NCI-H446 treated with DMSO at 0.1 percent for 48 hours (cell line): ENCODE measurements around the gene TAS2R60.
"Not testable (repeated sequence)": the region's sequence is repeated elsewhere in the genome, so short reads cannot be mapped to it uniquely, and the experiment has no call there.

ENCODE experiments used
- DNase-seq: peaks from one replicate; lab custom pipeline; 2025; lab: John Stamatoyannopoulos, UW

The TAS2R60 gene

DNA sequence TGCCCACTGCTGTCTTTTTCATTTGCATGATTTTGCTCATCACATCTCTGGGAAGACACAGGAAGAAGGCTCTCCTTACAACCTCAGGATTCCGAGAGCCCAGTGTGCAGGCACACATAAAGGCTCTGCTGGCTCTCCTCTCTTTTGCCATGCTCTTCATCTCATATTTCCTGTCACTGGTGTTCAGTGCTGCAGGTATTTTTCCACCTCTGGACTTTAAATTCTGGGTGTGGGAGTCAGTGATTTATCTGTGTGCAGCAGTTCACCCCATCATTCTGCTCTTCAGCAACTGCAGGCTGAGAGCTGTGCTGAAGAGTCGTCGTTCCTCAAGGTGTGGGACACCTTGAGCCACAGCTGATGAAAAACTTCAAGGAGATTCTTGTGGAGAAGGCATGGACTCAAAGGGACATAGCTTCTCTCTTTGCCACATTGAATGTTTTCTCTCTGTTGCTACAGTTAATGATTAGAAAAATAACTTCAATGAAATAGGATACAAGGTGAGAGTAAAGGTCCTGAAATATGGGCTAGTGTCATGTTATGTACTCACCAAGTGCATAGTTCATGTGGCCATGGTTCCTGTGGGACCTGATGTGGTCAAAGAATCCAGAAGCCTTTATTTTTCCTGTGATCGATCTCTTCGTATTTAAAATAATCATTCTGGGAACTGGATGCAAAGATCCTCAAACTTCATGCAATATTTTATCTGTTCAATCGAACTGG, 970 bp downstream of the TAS2R60 start:
- DNase-seq: no peak

DNA sequence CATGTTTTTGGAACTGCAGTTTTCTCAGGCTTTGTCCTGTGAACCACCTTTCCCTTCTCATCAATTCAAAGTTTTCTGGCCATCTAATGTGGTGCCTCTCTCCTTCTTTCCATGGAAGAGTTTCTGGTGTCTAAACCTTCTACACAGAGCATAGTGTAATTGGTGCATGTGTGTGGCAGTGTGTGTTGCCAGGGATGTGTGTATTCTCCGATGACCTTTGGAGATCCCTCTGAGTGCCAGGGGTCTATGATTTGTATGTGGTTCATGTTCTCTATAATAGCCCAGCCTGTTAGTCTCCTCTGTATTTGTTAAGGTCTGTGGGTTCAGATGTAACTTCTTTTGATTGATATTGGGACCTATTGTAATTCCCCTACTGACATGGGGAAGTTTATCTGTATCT, 1.5 kb downstream of the TAS2R60 start:
- DNase-seq: no peak

DNA sequence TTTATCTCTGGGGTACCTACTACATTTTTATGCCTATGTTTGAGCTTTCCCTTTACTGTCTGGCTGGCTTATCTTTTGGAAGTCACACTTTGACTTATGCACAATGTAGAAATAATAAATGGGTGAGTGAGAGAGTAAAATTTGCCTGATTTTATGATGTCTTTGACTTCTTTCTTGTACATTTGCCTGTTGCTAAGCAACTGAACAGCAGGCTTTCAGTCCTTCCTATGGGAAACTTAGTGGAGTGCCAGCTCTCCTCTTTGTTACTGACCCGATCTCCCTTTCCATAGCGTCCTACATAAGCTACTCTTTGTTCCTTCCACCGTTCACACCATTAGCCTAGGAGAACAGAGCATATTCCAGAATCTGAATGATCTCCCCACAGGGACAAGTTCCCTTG, 4.2 kb downstream of the TAS2R60 start:
- no peak for DNase-seq

DNA sequence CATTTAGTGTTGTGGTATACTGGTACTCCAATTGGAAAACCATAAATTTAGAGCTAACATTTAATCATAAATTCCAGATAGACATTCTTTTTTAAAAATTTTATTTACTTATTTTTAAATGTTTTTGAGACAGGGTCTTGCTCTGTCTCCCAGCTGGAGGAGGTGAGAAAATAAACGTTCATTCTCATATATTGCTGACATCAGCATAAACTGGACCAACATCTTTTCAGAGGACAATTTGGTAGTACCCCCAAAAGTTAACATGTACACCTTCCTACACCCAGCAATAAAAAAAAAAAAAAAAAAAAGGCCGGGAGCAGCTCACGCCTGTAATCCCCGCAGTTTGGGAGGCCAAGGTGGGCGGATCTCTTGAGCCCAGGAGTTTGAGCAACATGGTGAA, 5.2 kb downstream of the TAS2R60 start:
- DNase-seq: no peak

DNA sequence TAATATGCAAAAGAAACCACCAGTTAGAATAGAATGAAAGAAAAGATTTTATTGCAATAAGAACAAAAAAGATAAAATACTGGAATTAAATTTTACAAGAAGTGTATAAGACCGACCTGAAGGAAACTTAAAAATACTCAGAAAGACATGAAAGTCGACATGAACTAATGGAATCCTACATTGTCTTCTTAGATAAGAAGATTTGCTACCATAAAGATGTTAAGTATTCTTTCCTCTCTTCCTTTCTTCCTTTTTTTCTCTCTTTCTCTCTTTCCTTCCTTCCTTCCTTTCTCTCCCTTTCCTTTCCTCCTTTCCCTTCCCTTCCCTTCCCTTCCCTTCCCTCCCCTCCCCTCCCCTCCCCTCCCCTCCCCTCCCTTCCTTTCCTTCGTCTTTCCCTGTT, 6.5 kb downstream of the TAS2R60 start:
- DNase-seq: no peak

DNA sequence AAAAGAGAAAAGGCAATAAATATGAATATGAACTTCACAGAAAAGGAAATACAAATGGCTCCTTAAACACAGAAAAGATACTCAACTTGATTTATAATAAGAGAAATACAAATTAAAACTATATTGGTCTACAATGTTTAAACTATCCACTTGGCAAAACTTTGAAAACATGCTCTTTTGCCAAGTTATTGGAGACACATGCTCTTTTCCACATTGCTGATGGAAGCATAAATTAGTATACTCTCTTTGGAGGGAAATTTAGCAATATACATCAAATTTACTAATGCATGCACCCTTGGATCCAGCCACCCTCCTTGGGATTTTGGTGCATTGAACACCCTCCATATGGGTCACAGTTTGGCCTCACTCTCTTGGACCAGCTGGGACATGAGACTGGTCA, 7.9 kb downstream of the TAS2R60 start:
- DNase-seq: no peak

DNA sequence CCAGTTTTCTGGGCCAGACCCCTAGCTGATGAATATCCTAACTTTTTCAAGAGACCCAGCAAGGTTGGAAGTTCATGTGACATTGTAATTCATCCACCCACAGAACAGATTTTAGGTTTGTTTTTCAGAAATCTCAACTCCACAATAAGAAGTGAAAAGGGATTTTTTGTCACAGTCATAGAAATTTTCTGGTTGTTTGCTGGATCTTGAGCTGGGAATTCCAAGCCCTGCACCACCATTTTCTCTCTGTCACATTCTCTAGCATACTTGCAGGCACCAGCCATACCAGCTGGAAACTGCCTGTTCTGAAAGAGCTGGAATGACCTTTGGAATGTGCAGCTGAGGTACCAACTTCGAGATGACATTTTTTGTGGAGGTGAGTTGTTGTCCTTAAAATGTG, 8.5 kb downstream of the TAS2R60 start:
- DNase-seq: no peak

DNA sequence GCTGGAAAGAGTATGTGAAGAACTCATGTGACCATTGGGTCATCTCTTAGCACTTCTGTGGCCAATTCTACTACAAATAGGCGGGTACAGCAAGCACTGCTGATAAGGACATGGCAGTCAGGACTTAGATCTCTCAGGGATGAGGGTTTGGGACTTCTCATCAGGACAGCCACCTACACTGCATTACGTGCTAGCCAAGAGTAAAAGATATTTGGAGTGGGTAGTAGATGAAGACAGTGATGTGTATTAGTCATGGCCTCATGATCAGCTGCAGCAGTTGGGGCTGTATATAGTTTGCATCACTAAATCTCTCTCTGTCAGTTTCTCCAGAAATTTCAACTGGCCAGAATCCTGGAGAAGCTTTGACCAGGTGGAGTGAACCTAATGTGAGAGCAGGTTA, 9.2 kb downstream of the TAS2R60 start:
- no peak for DNase-seq

DNA sequence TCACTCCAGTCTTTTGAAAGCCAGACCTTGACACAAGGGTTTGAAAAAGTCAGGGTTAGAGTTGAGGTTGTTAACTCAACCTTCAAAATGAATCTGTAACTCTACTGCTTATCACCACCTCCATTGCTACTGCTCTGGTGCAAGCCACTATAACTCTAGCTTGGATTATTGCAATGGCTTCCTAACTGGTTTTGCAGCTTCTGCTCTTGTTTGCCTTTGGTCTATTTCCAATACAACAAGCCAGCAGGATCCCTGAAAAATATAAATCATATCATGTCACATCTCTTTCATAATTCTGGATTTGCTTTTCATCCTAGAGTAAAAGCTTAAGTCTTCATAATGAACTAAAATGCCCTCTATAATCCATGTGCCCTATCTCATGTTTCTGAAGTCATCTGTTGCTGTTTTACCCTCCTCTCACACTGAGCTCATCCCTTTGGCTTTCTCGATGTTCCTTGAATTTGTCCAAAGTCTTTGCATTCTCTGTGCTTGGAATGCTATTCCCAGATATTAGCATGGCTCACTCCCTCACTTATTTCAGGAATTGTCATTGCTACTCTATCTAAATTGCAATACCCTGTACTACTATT, 10.9 kb downstream of the TAS2R60 start:
- no peak for DNase-seq

DNA sequence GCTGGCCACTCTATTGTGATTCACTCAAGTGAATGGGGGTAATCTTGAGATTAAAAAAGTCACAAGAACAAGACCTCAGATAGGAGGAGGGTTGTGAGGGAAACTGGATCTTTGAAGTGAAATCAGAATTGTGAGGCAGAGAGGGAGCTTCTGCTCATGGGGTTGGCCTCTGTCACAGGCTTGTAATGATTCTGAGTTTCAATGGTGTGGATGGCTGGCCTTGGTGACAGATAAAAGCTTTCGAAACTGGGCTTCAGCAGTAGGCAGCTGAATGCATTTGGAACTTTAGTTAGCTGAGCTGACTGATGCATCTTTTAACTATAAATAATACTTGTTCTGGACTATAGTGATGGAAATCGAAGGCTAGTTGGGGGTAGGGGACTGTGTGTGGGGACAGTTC, 12.2 kb downstream of the TAS2R60 start:
- DNase-seq: no peak

DNA sequence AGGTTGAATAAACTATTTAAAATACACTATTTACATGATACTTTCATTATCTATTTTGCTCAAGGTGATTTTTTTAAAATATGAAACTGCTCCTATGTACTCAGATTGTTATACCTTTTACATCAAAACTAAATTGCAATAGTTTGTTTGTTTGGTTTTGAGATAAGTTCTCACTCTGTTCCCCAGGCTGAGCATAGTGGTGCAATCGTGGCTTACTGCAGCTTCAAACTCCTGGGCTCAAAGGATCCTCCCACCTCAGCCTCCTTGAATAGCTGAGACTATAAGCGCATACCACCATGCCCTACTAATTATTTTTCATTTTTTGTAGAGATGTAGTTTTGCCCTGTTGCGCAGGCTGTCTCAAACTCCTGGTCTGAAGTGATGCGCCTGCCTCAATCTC, 12.7 kb downstream of the TAS2R60 start:
- DNase-seq: no peak

DNA sequence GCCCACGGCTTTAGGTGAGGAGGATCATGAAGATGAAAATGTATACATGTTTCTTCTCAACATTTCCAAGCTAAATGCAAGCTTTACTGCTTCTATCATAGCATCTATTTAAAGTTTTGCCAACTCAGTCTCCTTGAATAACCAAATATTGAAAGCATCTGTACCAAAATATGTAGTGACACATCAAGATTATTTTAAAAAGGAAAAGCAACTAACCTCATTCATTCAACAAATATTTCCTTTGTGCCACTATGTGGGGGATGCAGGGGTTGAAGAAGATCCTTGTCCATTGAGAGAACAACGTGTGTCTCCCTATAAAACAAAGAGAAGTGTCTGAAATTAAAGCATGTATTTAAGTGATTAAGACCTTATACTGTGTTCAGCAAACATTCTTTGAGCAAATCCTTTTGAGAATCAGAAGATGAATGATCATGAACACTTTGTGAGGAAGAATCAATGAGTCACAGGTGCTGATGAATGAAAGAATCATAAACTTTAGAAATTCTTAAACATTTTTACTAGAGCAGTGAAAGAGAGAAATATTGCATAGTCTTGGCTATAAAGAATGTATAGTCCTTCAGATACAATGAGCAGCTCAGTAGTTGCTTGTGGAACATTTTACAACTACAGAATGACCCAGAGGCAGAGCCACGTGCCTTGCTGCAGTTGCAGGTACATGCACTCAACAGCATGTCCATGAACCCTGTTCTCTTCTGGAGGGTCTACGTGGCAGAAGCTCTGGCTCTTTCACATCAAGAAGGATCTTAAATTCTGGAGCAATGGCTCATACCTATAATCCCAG, 13.9 kb downstream of the TAS2R60 start:
- DNase-seq: no peak

DNA sequence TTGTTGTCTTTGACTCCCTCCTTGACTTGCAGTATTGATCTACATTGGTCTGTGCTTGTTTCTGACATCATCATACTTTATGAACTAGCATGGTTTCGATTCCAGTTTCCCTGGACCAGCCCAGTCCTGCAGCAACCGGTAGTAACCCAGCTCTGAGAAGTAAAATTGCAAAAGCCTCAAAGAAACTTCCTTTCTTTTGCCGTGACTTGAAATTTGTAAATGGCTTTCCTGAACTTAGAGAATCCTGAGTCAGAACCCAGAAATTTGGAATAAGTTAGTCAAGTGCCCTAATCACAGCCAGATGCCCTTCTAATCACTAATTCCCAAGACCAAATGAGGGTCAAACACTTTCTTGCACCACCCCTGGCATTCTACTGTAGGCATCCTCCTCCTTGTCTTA, 15.0 kb downstream of the TAS2R60 start:
- no peak for DNase-seq

DNA sequence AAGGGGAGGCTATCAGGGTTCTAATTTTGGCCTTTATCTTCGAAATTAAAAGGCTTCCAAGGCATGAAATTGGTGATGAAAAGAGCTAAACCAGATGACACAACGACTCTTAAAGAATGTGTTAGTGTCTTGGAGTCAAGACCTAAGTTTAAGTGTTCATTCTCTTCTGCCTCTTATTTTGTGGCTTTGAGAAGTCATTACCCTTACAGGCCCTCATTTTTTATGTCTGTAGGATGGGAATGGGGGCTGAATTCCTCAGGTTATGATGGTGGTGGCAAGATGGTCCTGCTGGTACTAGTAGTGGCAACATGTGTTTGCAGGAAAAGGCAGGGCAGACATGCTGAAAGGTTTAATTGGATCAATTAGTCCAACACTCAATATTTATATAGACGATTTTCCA, 15.4 kb downstream of the TAS2R60 start:
- no peak for DNase-seq

DNA sequence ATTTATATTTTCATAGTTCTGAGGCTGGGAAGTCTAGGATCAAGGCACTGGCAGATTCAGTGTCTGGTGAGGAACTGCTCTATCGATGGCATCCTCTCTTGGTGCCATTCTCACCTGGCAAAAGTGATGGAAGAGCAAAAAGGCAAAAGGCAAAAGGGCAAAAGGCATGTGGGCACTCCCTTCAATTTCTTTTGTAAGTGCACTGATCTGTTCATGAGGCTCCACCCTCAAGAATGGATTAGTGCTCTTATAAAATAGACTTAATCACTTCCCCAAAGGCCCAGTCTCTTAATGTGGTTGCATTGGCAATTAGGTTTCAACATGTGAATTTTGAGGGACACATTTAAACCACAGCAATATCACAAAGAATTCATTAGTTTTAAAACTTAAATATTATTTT, 16.1 kb downstream of the TAS2R60 start:
- DNase-seq: no peak

DNA sequence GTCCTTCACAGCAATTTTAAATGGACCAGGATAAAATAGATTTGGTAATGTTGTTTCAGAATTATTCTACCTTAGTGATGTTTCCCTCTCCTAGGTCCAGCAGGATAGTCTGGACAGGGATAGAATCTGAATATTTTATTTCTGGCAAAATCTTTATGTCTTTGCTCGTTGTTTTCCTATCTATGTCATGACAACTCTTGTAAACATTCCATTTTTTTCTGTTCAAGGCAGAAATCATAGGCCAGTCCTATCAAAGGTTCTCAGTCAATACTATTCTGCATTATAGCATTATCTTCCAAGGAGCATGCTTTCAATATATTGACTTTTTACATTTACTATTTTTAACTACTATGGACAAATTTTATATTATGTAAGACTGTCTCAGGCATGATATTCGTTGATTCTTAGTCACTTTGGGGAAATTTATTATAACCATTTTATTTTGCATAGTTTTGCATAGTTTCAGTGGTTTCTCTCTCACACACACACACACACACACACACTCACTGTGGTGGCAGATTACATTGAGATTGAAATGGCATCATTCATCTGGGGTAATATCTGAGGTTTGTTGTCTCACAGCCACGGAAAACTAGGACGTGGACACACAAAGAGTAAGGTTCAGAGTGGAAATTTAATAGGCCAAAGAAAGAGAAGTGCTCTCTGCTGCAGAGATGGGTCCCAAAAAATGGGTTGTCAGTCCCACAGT, 17.2 kb downstream of the TAS2R60 start:
- DNase-seq: no peak

DNA sequence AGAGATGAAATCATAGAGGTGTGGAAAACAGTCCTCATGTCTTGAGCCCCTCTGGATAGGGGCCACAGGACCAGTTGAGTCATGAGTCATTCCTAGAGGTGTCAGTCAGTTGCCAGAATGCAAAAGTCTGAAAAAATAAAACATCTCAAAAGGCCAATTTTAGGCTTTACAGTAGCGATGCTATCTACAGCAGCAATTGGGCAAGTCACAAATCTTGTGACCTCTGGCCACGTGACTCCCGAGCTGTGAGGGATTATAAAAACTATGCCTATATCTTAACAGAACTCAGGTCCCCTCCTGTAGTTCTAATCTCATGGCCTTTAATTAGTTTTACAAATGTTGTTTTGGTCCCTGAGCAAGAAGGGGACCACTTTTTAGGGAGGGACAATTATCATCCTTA, 18.8 kb downstream of the TAS2R60 start:
- no peak for DNase-seq

DNA sequence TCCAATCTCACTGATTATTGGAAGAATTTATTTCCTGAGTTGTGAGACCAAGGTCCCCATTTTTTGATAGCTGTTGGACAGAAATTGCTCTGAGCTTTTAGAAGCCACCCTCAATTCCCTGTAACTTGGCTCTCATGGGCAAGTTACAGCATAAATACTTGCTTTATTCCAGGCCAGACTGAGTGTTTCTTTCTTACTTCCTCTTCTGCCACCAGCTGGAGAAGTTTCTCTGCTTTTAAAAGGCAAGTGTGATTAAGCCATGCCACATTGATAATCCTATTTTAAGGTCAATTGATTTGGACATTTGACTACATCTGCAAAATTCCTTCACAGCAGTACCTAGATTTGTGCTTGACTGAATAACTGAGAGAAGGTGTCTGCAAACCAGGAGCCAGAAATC, 20.3 kb downstream of the TAS2R60 start:
- no peak for DNase-seq

DNA sequence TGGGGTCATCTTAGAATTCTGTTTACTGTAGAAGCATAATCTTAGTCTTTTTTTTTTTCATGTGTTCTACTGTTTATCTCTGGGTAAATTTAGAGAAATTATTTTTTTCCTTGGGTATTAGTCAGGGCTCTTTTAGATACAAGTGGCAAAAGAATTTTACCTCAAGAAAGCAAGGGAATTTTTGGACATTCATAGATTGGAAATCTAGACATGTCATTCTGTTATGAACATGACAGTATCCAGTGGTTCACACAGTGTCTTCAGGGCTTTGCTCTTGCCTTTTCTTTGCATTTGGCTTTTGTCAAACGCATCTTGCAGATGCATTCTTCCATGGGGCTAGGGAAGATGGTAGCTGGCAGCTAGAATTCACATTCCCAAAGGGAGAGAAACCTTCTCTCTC, 20.7 kb downstream of the TAS2R60 start:
- no peak for DNase-seq

DNA sequence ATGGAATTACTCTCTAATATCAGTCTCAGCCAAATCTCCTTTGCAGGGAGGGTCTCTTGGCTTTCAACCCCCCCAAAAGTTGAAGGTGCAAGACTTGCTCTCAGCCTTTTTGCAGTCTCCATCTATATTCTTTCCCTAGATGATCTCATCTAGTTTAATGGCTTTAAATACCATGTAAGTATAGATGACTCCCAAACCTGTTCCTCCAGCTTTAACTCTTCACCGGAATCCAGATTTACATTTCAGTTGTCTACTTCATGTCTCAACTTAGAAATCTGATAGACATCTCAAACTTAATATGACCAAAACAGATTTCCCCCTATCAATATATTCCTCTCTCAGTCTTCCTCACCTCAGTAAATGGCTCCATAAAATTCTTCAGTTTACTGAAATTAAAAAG, 24.5 kb downstream of the TAS2R60 start:
- no peak for DNase-seq

DNA sequence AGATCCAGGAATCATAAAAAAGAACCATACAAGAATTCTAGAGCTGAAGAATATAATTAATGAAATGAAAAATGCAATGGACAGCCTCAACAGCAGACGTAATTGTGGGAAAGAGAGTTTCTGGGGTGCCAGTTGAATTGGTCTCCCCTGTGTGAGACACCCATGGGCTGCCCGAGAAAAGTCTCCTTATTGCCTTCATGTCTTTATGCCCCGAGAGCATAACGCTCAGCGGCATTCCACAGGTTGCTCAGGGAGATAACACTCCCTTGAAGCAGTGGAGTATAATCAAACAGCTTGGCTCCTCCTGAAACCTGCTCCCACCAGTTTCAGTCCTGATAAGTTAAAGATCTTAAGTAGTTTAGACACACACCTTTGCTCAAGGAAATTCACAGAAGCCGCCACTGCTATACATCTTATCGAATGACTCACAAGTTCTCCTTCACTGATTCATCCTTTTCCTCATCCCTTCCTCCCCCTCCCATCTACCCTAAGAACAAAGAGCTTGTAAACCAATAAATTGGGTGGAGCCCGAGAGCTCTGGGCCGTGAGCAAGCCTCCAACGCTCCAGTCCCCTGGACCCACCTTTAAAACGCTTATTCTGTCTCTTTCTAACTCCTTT, 28.9 kb downstream of the TAS2R60 start:
- not testable (repeated sequence) for DNase-seq

DNA sequence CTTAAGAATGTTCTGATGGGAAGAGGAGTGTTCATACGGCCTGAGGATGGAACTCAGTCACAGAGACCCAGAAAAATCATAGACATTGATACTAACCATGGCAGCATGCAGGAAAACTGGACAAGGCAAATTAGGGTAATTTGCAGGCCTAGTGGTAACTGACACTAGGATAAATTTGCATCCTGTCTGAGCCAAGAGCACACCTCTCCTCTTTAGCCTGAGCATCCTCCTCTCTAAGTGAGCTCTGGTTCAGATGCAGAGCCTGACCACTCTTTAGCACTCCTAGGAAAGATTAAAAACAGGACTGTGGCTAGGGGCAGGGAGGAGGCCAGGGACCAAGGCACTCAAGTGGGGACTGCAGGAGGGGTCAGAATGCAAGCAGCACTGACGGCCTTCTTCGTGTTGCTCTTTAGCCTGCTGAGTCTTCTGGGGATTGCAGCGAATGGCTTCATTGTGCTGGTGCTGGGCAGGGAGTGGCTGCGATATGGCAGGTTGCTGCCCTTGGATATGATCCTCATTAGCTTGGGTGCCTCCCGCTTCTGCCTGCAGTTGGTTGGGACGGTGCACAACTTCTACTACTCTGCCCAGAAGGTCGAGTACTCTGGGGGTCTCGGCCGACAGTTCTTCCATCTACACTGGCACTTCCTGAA, 34.4 kb downstream of the TAS2R60 start, which contains the start of gene TAS2R41:
Gene TAS2R41, plus strand, starts transcription at position 373 of the 650 bp plus-strand sequence. Its CDS starts 0 bp downstream, at position 373.
- DNase-seq: no peak
